SKM-1 treated with dmso at 0.1 percent for 144 hours (cell line): Measurements from ENCODE around the gene PEA15.

ENCODE experiments used
- DNase-seq: peaks from one replicate; lab custom pipeline; 2025; ENCODE audit not compliant: unreplicated experiment; lab: John Stamatoyannopoulos, UW

PEA15 gene

GRCh38 chr1:160205242-160206035 is at the start of gene PEA15:
PEA15 (plus strand) TSS chr1:160205384; CDS start chr1:160211545, 6,161 bp downstream.
- peak; percentile 57 for DNase-seq

- no peak for DNase-seq
Measured at GRCh38 chr1:160156361-160156760, 48.8 kb upstream of the PEA15 start.

- no peak for DNase-seq
Measured at GRCh38 chr1:160157174-160157573, 48.0 kb upstream of the PEA15 start.

- no peak for DNase-seq
Measured at GRCh38 chr1:160158031-160158430, 47.2 kb upstream of the PEA15 start.

- no peak for DNase-seq
Measured at GRCh38 chr1:160158534-160158933, 46.6 kb upstream of the PEA15 start.

GRCh38 chr1:160159846-160160245 is 45.3 kb upstream of the PEA15 start:
- no peak for DNase-seq

GRCh38 chr1:160161965-160162705 is 43.0 kb upstream of the PEA15 start:
- peak; percentile 21 for DNase-seq

- DNase-seq = no peak
Measured at GRCh38 chr1:160162931-160163330, 42.3 kb upstream of the PEA15 start.

- no peak for DNase-seq
Measured at GRCh38 chr1:160163615-160164014, 41.6 kb upstream of the PEA15 start.

- no peak for DNase-seq
Measured at GRCh38 chr1:160164121-160164520, 41.1 kb upstream of the PEA15 start.

- no peak for DNase-seq
Measured at GRCh38 chr1:160166166-160166868, 38.9 kb upstream of the PEA15 start.

GRCh38 chr1:160167056-160167455 is 38.1 kb upstream of the PEA15 start:
- no peak for DNase-seq

GRCh38 chr1:160167580-160167979 is 37.6 kb upstream of the PEA15 start:
- no peak for DNase-seq

GRCh38 chr1:160168016-160168415 is 37.2 kb upstream of the PEA15 start:
- no peak for DNase-seq

- DNase-seq = no peak
Measured at GRCh38 chr1:160168609-160169369, 36.4 kb upstream of the PEA15 start.

GRCh38 chr1:160169553-160170399 is 35.4 kb upstream of the PEA15 start:
- DNase-seq = peak; percentile 38

- DNase-seq = no peak
Measured at GRCh38 chr1:160171354-160171753, 33.8 kb upstream of the PEA15 start.

- no peak for DNase-seq
Measured at GRCh38 chr1:160171980-160172379, 33.2 kb upstream of the PEA15 start.

GRCh38 chr1:160177231-160177630 is 28.0 kb upstream of the PEA15 start:
- DNase-seq = no peak

GRCh38 chr1:160177667-160178066 is 27.5 kb upstream of the PEA15 start:
- no peak for DNase-seq
